Measurements from ENCODE around the gene CDH4. TPM values are rescaled to one million over a fixed set of nuclear protein-coding genes. Genes with fewer than 3 reads are reported as not detected.

Gene CDH4
- 0.69 TPM for total RNA-seq
- under 1 TPM in 3 of 4 donors, not detected in 1; 0.07 to 0.66 (median 0.32) TPM for polyA plus RNA-seq

GRCh38 chr20:61251529-61252393 lies at the start of gene CDH4:
Gene CDH4, plus strand, starts transcription at chr20:61252261.
- no peak within 1 kb of the TSS for H3K4me3 ChIP-seq (ENCODE audit: low read depth, low read length)
- H3K27ac ChIP-seq (ENCODE audit: insufficient read depth, low read length, poor library complexity, severe bottlenecking) = no peak within 1 kb of the TSS
- peaks cover 0 to 10% (median under 1%) of the 10 kb centered on the region in 4 donors for H3K4me1 Mint-ChIP-seq
- no peaks in the 10 kb centered on the region for H3K9me3 ChIP-seq (ENCODE audit: control insufficient read depth in 2 of 2, low read length in 2 of 2)
- H3K36me3 Mint-ChIP-seq = no peaks in the 10 kb centered on the region
- no peaks in the 10 kb centered on the region for H3K4me1 ChIP-seq (ENCODE audit: control insufficient read depth, insufficient read depth, low read length, poor library complexity, severe bottlenecking)
- H3K36me3 ChIP-seq (ENCODE audit: control insufficient read depth, insufficient read depth, low read length) = no peaks in the 10 kb centered on the region
- no peak for ATAC-seq (ENCODE audit: low read depth in 2 of 2)
- peaks cover 38% of the 10 kb centered on the region for H3K27me3 Mint-ChIP-seq
- no peak within 1 kb of the TSS for H3K27ac Mint-ChIP-seq
- H3K27me3 ChIP-seq (ENCODE audit: control insufficient read depth, insufficient read depth, low read length) = peaks cover 7% of the 10 kb centered on the region
- no peak for DNase-seq
- H3K4me3 Mint-ChIP-seq = peak within 1 kb of the TSS in 1 of 4 donors; percentile 19
- H3K9me3 Mint-ChIP-seq = peaks cover 0 to 2% (median 0%) of the 10 kb centered on the region in 7 donors

GRCh38 chr20:61203320-61203719 lies 48.7 kb upstream of the CDH4 start:
- peaks cover 0 to 11% (median 4%) of the 10 kb centered on the region in 7 donors for H3K9me3 Mint-ChIP-seq

DNA sequence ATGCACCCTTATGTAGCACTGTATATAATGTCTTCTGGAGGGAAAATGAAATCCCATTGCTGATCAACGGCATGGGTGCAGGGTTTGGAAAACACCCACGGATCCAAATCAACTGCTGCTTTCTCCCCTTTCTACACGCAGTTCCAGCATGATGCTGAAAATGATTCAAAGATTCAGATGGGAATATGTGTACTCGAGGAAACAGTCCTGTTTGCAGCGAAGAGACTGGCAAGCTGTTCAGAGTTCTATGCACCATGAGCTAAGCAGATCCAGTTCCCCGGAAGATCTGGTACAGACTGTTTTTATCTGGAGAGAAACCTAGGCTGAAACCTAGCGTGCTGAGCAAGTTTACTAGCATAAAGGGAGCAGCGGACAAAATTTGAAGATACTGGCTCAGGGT lies 47.9 kb upstream of the CDH4 start:
- no peaks in the 10 kb centered on the region for H3K36me3 Mint-ChIP-seq
- H3K4me3 Mint-ChIP-seq = no peak overlapping the region
- Histone ChIP-seq H3K9me3 (ENCODE audit: control insufficient read depth in 2 of 2, low read length in 2 of 2) (peaks cover 0 to 2% of the 10 kb centered on the region in 2 experiments), H3K4me1 (ENCODE audit: control insufficient read depth, insufficient read depth, low read length, poor library complexity, severe bottlenecking) (no peaks in the 10 kb centered on the region), H3K27ac (ENCODE audit: insufficient read depth, low read length, poor library complexity, severe bottlenecking) (no peak overlapping the region), H3K27me3 (ENCODE audit: control insufficient read depth, insufficient read depth, low read length) (no peaks in the 10 kb centered on the region), H3K4me3 (ENCODE audit: low read depth, low read length) (no peak overlapping the region), H3K36me3 (ENCODE audit: control insufficient read depth, insufficient read depth, low read length) (no peaks in the 10 kb centered on the region)
- no peak overlapping the region for H3K27ac Mint-ChIP-seq
- H3K27me3 Mint-ChIP-seq = no peaks in the 10 kb centered on the region
- ATAC-seq (ENCODE audit: low read depth in 2 of 2) (no peak), DNase-seq (no peak)
- no peaks in the 10 kb centered on the region for H3K4me1 Mint-ChIP-seq
- peaks cover 0 to 11% (median 2%) of the 10 kb centered on the region in 7 donors for H3K9me3 Mint-ChIP-seq

More at GRCh38 chr20:61203320-61203719, 48.7 kb upstream of the CDH4 start:
- no peaks in the 10 kb centered on the region for H3K27me3 Mint-ChIP-seq
- Histone ChIP-seq H3K27ac (ENCODE audit: insufficient read depth, low read length, poor library complexity, severe bottlenecking) (no peak overlapping the region), H3K27me3 (ENCODE audit: control insufficient read depth, insufficient read depth, low read length) (no peaks in the 10 kb centered on the region), H3K9me3 (ENCODE audit: control insufficient read depth in 2 of 2, low read length in 2 of 2) (peaks cover 0 to 2% of the 10 kb centered on the region in 2 experiments), H3K4me1 (ENCODE audit: control insufficient read depth, insufficient read depth, low read length, poor library complexity, severe bottlenecking) (no peaks in the 10 kb centered on the region), H3K36me3 (ENCODE audit: control insufficient read depth, insufficient read depth, low read length) (no peaks in the 10 kb centered on the region), H3K4me3 (ENCODE audit: low read depth, low read length) (no peak overlapping the region)
- ATAC-seq (ENCODE audit: low read depth in 2 of 2) (no peak), DNase-seq (no peak)
- H3K36me3 Mint-ChIP-seq = no peaks in the 10 kb centered on the region
- no peak overlapping the region for H3K27ac Mint-ChIP-seq
- no peaks in the 10 kb centered on the region for H3K4me1 Mint-ChIP-seq
- H3K4me3 Mint-ChIP-seq = no peak overlapping the region

GRCh38 chr20:61205769-61206168 lies 46.3 kb upstream of the CDH4 start:
- Mint-ChIP-seq H3K9me3 (peaks cover 0 to 8% (median 2%) of the 10 kb centered on the region in 7 donors), H3K4me3 (no peak overlapping the region), H3K27ac (no peak overlapping the region), H3K27me3 (no peaks in the 10 kb centered on the region), H3K4me1 (no peaks in the 10 kb centered on the region), H3K36me3 (no peaks in the 10 kb centered on the region)
- Histone ChIP-seq H3K4me3 (ENCODE audit: low read depth, low read length) (no peak overlapping the region), H3K4me1 (ENCODE audit: control insufficient read depth, insufficient read depth, low read length, poor library complexity, severe bottlenecking) (no peaks in the 10 kb centered on the region), H3K27ac (ENCODE audit: insufficient read depth, low read length, poor library complexity, severe bottlenecking) (no peak overlapping the region), H3K27me3 (ENCODE audit: control insufficient read depth, insufficient read depth, low read length) (no peaks in the 10 kb centered on the region), H3K9me3 (ENCODE audit: control insufficient read depth in 2 of 2, low read length in 2 of 2) (peaks cover 0 to 2% of the 10 kb centered on the region in 2 experiments), H3K36me3 (ENCODE audit: control insufficient read depth, insufficient read depth, low read length) (no peaks in the 10 kb centered on the region)
- ATAC-seq (ENCODE audit: low read depth in 2 of 2) (no peak), DNase-seq (no peak)

- no peak overlapping the region for H3K4me3 Mint-ChIP-seq
- no peaks in the 10 kb centered on the region for H3K27me3 ChIP-seq (ENCODE audit: control insufficient read depth, insufficient read depth, low read length)
- no peak overlapping the region for H3K27ac Mint-ChIP-seq
- no peaks in the 10 kb centered on the region for H3K9me3 ChIP-seq (ENCODE audit: control insufficient read depth in 2 of 2, low read length in 2 of 2)
- no peaks in the 10 kb centered on the region for H3K27me3 Mint-ChIP-seq
- H3K4me1 ChIP-seq (ENCODE audit: control insufficient read depth, insufficient read depth, low read length, poor library complexity, severe bottlenecking) = no peaks in the 10 kb centered on the region
- no peaks in the 10 kb centered on the region for H3K36me3 Mint-ChIP-seq
- DNase-seq (no peak), ATAC-seq (ENCODE audit: low read depth in 2 of 2) (no peak)
- H3K27ac ChIP-seq (ENCODE audit: insufficient read depth, low read length, poor library complexity, severe bottlenecking) = no peak overlapping the region
- H3K4me3 ChIP-seq (ENCODE audit: low read depth, low read length) = no peak overlapping the region
- H3K4me1 Mint-ChIP-seq = no peaks in the 10 kb centered on the region
- no peaks in the 10 kb centered on the region for H3K9me3 Mint-ChIP-seq
- no peaks in the 10 kb centered on the region for H3K36me3 ChIP-seq (ENCODE audit: control insufficient read depth, insufficient read depth, low read length)
Measured at GRCh38 chr20:61210862-61211261, 41.2 kb upstream of the CDH4 start.

GRCh38 chr20:61217848-61218247 lies 34.2 kb upstream of the CDH4 start:
- no peak for DNase-seq
- peaks cover 0 to 5% (median 3%) of the 10 kb centered on the region in 7 donors for H3K9me3 Mint-ChIP-seq
- no peak overlapping the region for H3K27ac Mint-ChIP-seq
- H3K9me3 ChIP-seq (ENCODE audit: control insufficient read depth in 2 of 2, low read length in 2 of 2) = no peaks in the 10 kb centered on the region
- no peak overlapping the region for H3K4me3 Mint-ChIP-seq
- no peaks in the 10 kb centered on the region for H3K4me1 ChIP-seq (ENCODE audit: control insufficient read depth, insufficient read depth, low read length, poor library complexity, severe bottlenecking)
- no peaks in the 10 kb centered on the region for H3K36me3 ChIP-seq (ENCODE audit: control insufficient read depth, insufficient read depth, low read length)
- ATAC-seq (ENCODE audit: low read depth in 2 of 2) = no peak
- H3K36me3 Mint-ChIP-seq = no peaks in the 10 kb centered on the region
- H3K27me3 ChIP-seq (ENCODE audit: control insufficient read depth, insufficient read depth, low read length) = no peaks in the 10 kb centered on the region
- no peaks in the 10 kb centered on the region for H3K4me1 Mint-ChIP-seq
- H3K27ac ChIP-seq (ENCODE audit: insufficient read depth, low read length, poor library complexity, severe bottlenecking) = no peak overlapping the region
- H3K4me3 ChIP-seq (ENCODE audit: low read depth, low read length) = no peak overlapping the region
- H3K27me3 Mint-ChIP-seq = no peaks in the 10 kb centered on the region

GRCh38 chr20:61219021-61219431 lies 33.0 kb upstream of the CDH4 start:
- H3K4me3 ChIP-seq (ENCODE audit: low read depth, low read length) = no peak overlapping the region
- H3K4me1 Mint-ChIP-seq = no peaks in the 10 kb centered on the region
- no peak for ATAC-seq (ENCODE audit: low read depth in 2 of 2)
- H3K9me3 Mint-ChIP-seq = peaks cover 0 to 5% (median 3%) of the 10 kb centered on the region in 7 donors
- DNase-seq = no peak
- no peaks in the 10 kb centered on the region for H3K27me3 Mint-ChIP-seq
- H3K4me3 Mint-ChIP-seq = no peak overlapping the region
- H3K9me3 ChIP-seq (ENCODE audit: control insufficient read depth in 2 of 2, low read length in 2 of 2) = no peaks in the 10 kb centered on the region
- H3K27ac ChIP-seq (ENCODE audit: insufficient read depth, low read length, poor library complexity, severe bottlenecking) = no peak overlapping the region
- no peaks in the 10 kb centered on the region for H3K36me3 Mint-ChIP-seq
- H3K4me1 ChIP-seq (ENCODE audit: control insufficient read depth, insufficient read depth, low read length, poor library complexity, severe bottlenecking) = no peaks in the 10 kb centered on the region
- H3K27ac Mint-ChIP-seq = no peak overlapping the region
- no peaks in the 10 kb centered on the region for H3K36me3 ChIP-seq (ENCODE audit: control insufficient read depth, insufficient read depth, low read length)
- no peaks in the 10 kb centered on the region for H3K27me3 ChIP-seq (ENCODE audit: control insufficient read depth, insufficient read depth, low read length)

GRCh38 chr20:61220131-61220530 lies 31.9 kb upstream of the CDH4 start:
- Mint-ChIP-seq H3K4me3 (no peak overlapping the region), H3K36me3 (no peaks in the 10 kb centered on the region), H3K27me3 (no peaks in the 10 kb centered on the region), H3K4me1 (no peaks in the 10 kb centered on the region), H3K9me3 (peaks cover 0 to 5% (median 3%) of the 10 kb centered on the region in 7 donors), H3K27ac (no peak overlapping the region)
- Histone ChIP-seq H3K9me3 (ENCODE audit: control insufficient read depth in 2 of 2, low read length in 2 of 2) (no peaks in the 10 kb centered on the region), H3K27ac (ENCODE audit: insufficient read depth, low read length, poor library complexity, severe bottlenecking) (no peak overlapping the region), H3K36me3 (ENCODE audit: control insufficient read depth, insufficient read depth, low read length) (no peaks in the 10 kb centered on the region), H3K4me1 (ENCODE audit: control insufficient read depth, insufficient read depth, low read length, poor library complexity, severe bottlenecking) (no peaks in the 10 kb centered on the region), H3K4me3 (ENCODE audit: low read depth, low read length) (no peak overlapping the region), H3K27me3 (ENCODE audit: control insufficient read depth, insufficient read depth, low read length) (no peaks in the 10 kb centered on the region)
- DNase-seq (no peak), ATAC-seq (ENCODE audit: low read depth in 2 of 2) (no peak)

Data from CD4-positive, CD25-positive, alpha-beta regulatory T cell (primary cell).